Measurements from ENCODE around the gene ZC3H13. TPM values are rescaled to one million over a fixed set of nuclear protein-coding genes. Genes with fewer than 3 reads are reported as not detected.

Gene ZC3H13
- total and polyA plus RNA-seq, 12 donors = 11.2 to 43.9 (median 24.5) TPM

- Histone ChIP-seq H3K27ac (no peak overlapping the region), H3K9me3 (replicated peaks in 1 of 3) (no peaks in the 10 kb centered on the region), H3K4me1 (replicated peaks in 1 of 2) (no peaks in the 10 kb centered on the region), H3K4me3 (no peak overlapping the region), H3K36me3 (replicated peaks in 1 of 2) (no peaks in the 10 kb centered on the region), H3K27me3 (no peaks in the 10 kb centered on the region)
- intact Hi-C loops (cut with DNase I) = no loop called here
- TF ChIP-seq CTCF (IDR thresholded peaks at IDR 0.05) (no peak), POLR2A (IDR thresholded peaks at IDR 0.05) (no peak)
- WGBS, 4 donors = 72 to 91% (median 79%) methylated on average over 3 of the region's 3 CpGs
- DNase-seq = no peak
Measured at GRCh38 chr13:45918597-45918996, 133.9 kb downstream of the ZC3H13 start.

GRCh38 chr13:45917019-45917418, 135.5 kb downstream of the ZC3H13 start:
- intact Hi-C loops (cut with DNase I) = no loop called here
- Histone ChIP-seq H3K27ac (no peak overlapping the region), H3K36me3 (replicated peaks in 1 of 2) (no peaks in the 10 kb centered on the region), H3K4me1 (replicated peaks in 1 of 2) (no peaks in the 10 kb centered on the region), H3K27me3 (no peaks in the 10 kb centered on the region), H3K9me3 (replicated peaks in 1 of 3) (no peaks in the 10 kb centered on the region), H3K4me3 (no peak overlapping the region)
- no peak for TF ChIP-seq CTCF (IDR thresholded peaks at IDR 0.05)
- TF ChIP-seq POLR2A (IDR thresholded peaks at IDR 0.05) = no peak
- DNase-seq = no peak

GRCh38 chr13:45915686-45916439, 136.7 kb downstream of the ZC3H13 start:
- H3K9me3 ChIP-seq (replicated peaks in 1 of 3) = no peaks in the 10 kb centered on the region
- no peak overlapping the region for H3K27ac ChIP-seq
- H3K4me3 ChIP-seq = no peak overlapping the region
- 87 to 91% (median 89%) methylated on average over 7 of the region's 7 CpGs for whole genome bisulfite sequencing, 4 donors
- TF ChIP-seq CTCF (IDR thresholded peaks at IDR 0.05) = no peak
- no peak for TF ChIP-seq POLR2A (IDR thresholded peaks at IDR 0.05)
- no peaks in the 10 kb centered on the region for H3K36me3 ChIP-seq (replicated peaks in 1 of 2)
- H3K27me3 ChIP-seq = no peaks in the 10 kb centered on the region
- no peak for DNase-seq
- H3K4me1 ChIP-seq (replicated peaks in 1 of 2) = no peaks in the 10 kb centered on the region
- intact Hi-C loops (cut with DNase I) = no loop called here

GRCh38 chr13:45909673-45910072, 142.9 kb downstream of the ZC3H13 start:
- Histone ChIP-seq H3K4me3 (no peak overlapping the region), H3K4me1 (replicated peaks in 1 of 2) (no peaks in the 10 kb centered on the region), H3K27ac (no peak overlapping the region), H3K27me3 (no peaks in the 10 kb centered on the region), H3K36me3 (replicated peaks in 1 of 2) (no peaks in the 10 kb centered on the region), H3K9me3 (replicated peaks in 1 of 3) (no peaks in the 10 kb centered on the region)
- DNase-seq = no peak
- TF ChIP-seq CTCF (IDR thresholded peaks at IDR 0.05) = no peak
- 63 to 85% (median 77%) methylated on average over 3 to 7 of the region's 7 CpGs for whole genome bisulfite sequencing, 4 donors
- intact Hi-C loops (cut with DNase I) = no loop called here

Measured in adrenal gland (tissue), 12 donors.